Progenitor cell of endocrine pancreas (in vitro differentiated cells): Measurements from ENCODE around the gene KRTAP10-12. TPM values are rescaled to one million over a fixed set of nuclear protein-coding genes. Genes with fewer than 3 reads are reported as not detected.

Experiments
- DNase-seq: peaks from one replicate; pipeline ENCODE4 v3.0.0; 2021; ENCODE audit warnings: low spot score; ENCODE audit not compliant: unreplicated experiment
- H3K27ac Mint-ChIP-seq: 2 replicates; pipeline ENCODE4 v1.8.0; 2021; ENCODE audit warnings: mild to moderate bottlenecking, moderate library complexity, mixed read lengths
- H3K27me3 Mint-ChIP-seq: 2 replicates; pipeline ENCODE4 v1.8.0; 2021; ENCODE audit warnings: mixed read lengths
- H3K36me3 Mint-ChIP-seq: 2 replicates; pipeline ENCODE4 v1.8.0; 2022; ENCODE audit warnings: mixed read lengths; ENCODE audit not compliant: insufficient read depth
- H3K4me1 Mint-ChIP-seq: 2 replicates; pipeline ENCODE4 v1.8.0; 2021; ENCODE audit warnings: low read depth, mixed read lengths
- H3K4me3 Mint-ChIP-seq: 2 replicates; pipeline ENCODE4 v1.8.0; 2021; ENCODE audit warnings: low read depth, mild to moderate bottlenecking, moderate library complexity, mixed read lengths
- H3K9me3 Mint-ChIP-seq: 2 replicates; pipeline ENCODE4 v1.8.0; 2021; ENCODE audit warnings: low read depth, mixed read lengths
- CTCF ChIP-seq: fragments of 200-600 bp; sonication (generic); IDR thresholded peaks from one replicate; pipeline ENCODE4 v1.5.0; 2021; ENCODE audit warnings: antibody characterized with exemption, mild to moderate bottlenecking; ENCODE audit not compliant: unreplicated experiment
- total RNA-seq: library from RNA; stranded (reverse); gene quantifications from 2 replicates; pipeline ENCODE4 v1.2.1, GENCODE V29; 2021

The KRTAP10-12 gene
- total RNA-seq, 1 donor from 2014 or later: not detected

GRCh38 chr21:44666401-44667320 is 30.3 kb upstream of the KRTAP10-12 start, which contains the start of gene KRTAP12-2:
Gene KRTAP12-2, minus strand, starts transcription at chr21:44666927. Its CDS starts 41 bp downstream, at chr21:44666886.
- TF ChIP-seq CTCF: no peak
- no peak within 1 kb of the TSS for H3K27ac Mint-ChIP-seq
- H3K36me3 Mint-ChIP-seq: no peaks in the 10 kb centered on the region
- H3K4me3 Mint-ChIP-seq: no peak within 1 kb of the TSS
- H3K27me3 Mint-ChIP-seq: peaks cover 4% of the 10 kb centered on the region
- H3K9me3 Mint-ChIP-seq: peaks cover 18% of the 10 kb centered on the region
- DNase-seq: no peak
- H3K4me1 Mint-ChIP-seq: no peaks in the 10 kb centered on the region

- no peaks in the 10 kb centered on the region for H3K36me3 Mint-ChIP-seq
- H3K27me3 Mint-ChIP-seq: peaks cover 4% of the 10 kb centered on the region
- H3K9me3 Mint-ChIP-seq: peaks cover 18% of the 10 kb centered on the region
- no peak overlapping the region for H3K4me3 Mint-ChIP-seq
- H3K27ac Mint-ChIP-seq: no peak overlapping the region
- no peak for DNase-seq
- TF ChIP-seq CTCF: no peak
- no peaks in the 10 kb centered on the region for H3K4me1 Mint-ChIP-seq
Observed at GRCh38 chr21:44667612-44668011, 29.4 kb upstream of the KRTAP10-12 start.

GRCh38 chr21:44670642-44671432 is 26.1 kb upstream of the KRTAP10-12 start:
- Mint-ChIP-seq H3K9me3 (peaks cover 30% of the 10 kb centered on the region), H3K27ac (no peak overlapping the region), H3K27me3 (peaks cover 8% of the 10 kb centered on the region), H3K36me3 (peaks cover 1% of the 10 kb centered on the region), H3K4me1 (no peaks in the 10 kb centered on the region), H3K4me3 (no peak overlapping the region)
- TF ChIP-seq CTCF: no peak
- no peak for DNase-seq

GRCh38 chr21:44671911-44672310 is 25.1 kb upstream of the KRTAP10-12 start:
- Mint-ChIP-seq H3K4me1 (no peaks in the 10 kb centered on the region), H3K27me3 (peaks cover 13% of the 10 kb centered on the region), H3K36me3 (peaks cover 1% of the 10 kb centered on the region), H3K27ac (no peak overlapping the region), H3K9me3 (peaks cover 30% of the 10 kb centered on the region), H3K4me3 (no peak overlapping the region)
- no peak for TF ChIP-seq CTCF
- DNase-seq: no peak

- no peak overlapping the region for H3K27ac Mint-ChIP-seq
- peaks cover under 1% of the 10 kb centered on the region for H3K36me3 Mint-ChIP-seq
- H3K9me3 Mint-ChIP-seq: peaks cover 10% of the 10 kb centered on the region
- no peak for DNase-seq
- TF ChIP-seq CTCF: no peak
- H3K27me3 Mint-ChIP-seq: peaks cover 37% of the 10 kb centered on the region
- no peak overlapping the region for H3K4me3 Mint-ChIP-seq
- no peaks in the 10 kb centered on the region for H3K4me1 Mint-ChIP-seq
Observed at GRCh38 chr21:44677881-44678280, 19.1 kb upstream of the KRTAP10-12 start.
